ENCODE results near the gene ADGRG1.

DNA sequence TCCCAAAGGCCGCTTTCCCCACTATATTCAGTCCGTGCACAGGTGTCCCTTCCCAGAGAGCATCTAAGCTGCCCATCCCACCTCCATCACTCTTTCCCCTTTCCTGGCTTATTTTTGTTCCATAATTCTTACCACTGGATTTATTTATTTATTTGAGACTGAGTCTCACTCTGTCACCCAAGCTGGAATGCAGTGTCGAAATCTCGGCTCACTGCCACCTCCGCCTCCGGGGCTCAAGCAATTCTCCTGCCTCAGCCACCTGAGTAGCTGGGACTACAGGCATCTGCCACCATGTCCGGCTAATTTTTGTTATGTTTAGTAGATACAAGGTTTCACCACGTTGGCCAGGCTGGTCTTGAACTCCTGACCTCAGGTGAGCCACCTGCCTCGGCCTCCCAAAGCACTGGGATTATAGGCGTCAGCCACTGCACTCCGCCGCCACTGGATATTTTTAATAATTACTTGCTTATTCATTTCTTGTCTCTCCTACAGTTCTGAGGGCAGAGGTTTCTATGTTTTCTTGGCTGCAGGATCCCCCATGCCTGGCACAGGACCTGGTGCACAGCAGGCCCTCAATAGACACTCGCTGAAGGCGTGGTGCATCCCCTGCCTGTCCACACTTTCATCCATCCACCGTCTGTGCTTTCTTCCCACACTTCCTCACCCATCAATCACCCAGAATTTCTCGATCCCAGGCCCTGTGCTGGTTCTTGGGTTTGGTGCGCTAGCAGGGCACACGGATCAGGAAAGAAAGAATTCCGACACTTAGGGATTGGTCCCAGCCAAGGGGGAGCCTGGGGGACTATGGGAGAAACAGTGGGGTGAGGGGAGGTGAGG, 9.9 kb upstream of the ADGRG1 start:
- TF ChIP-seq, protein P1, sequence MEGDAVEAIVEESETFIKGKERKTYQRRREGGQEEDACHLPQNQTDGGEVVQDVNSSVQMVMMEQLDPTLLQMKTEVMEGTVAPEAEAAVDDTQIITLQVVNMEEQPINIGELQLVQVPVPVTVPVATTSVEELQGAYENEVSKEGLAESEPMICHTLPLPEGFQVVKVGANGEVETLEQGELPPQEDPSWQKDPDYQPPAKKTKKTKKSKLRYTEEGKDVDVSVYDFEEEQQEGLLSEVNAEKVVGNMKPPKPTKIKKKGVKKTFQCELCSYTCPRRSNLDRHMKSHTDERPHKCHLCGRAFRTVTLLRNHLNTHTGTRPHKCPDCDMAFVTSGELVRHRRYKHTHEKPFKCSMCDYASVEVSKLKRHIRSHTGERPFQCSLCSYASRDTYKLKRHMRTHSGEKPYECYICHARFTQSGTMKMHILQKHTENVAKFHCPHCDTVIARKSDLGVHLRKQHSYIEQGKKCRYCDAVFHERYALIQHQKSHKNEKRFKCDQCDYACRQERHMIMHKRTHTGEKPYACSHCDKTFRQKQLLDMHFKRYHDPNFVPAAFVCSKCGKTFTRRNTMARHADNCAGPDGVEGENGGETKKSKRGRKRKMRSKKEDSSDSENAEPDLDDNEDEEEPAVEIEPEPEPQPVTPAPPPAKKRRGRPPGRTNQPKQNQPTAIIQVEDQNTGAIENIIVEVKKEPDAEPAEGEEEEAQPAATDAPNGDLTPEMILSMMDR (IDR thresholded peaks at IDR 0.05; ENCODE audit: borderline replicate concordance, extremely low read depth, low read length, poor library complexity, severe bottlenecking) = no peak
- TF ChIP-seq EZH2 (IDR thresholded peaks at IDR 0.05; ENCODE audit: borderline replicate concordance, low read depth, low read length, severe bottlenecking) = no peak

All from DND-41 (cell line).